Measurements from ENCODE around the gene MTFR2.
A peak's percentile ranks its signal among the peaks of the same experiment; 100 is the strongest.

MTFR2 gene

DNA sequence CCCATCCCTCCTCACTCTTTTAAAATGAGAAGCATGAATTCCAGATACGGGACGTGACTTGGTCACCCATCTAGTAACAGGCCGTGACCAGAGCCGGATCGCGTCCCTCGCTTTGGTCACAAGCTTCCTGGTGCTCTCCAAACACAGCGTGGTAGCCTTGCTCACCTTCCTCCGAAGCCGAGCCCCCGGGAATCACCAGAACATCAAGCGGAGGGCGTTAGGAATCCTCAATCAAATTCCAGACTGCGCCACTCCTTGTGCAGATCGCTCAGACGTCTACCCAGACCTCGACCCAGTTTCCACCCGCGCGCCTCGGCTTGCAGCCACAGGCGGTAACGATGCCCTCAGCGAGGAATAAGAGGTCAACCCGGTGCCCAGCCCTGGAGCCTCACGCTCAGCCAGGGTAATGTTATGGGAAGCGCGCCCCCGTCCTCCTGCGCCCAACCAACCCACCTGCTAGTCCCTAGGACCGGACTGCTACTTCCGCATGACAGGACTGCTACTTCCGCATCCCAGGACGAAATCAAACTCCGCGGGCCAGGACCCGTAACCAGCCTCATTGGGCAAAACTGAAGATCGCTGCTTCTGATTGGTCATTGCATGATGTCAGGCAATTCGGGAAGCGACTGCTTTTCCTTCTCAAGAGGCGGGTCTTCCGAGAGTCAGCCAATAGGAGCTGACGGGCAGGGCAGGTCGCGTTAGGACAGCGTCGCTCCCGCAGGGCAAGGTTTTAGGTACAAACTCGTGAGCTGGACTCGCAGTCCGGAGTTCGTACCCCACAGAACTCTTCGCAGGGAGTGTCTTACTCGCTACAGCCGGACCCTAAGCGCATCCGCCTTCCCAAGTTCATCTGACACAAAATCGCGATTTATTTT is at the start of gene MTFR2:
Gene MTFR2 (minus strand): TSS at position 501 of the 875 bp plus-strand sequence. CDS start 1,212 bp downstream, outside the sequence.
- peak; percentile 87 to 90 for DNase-seq

DNA sequence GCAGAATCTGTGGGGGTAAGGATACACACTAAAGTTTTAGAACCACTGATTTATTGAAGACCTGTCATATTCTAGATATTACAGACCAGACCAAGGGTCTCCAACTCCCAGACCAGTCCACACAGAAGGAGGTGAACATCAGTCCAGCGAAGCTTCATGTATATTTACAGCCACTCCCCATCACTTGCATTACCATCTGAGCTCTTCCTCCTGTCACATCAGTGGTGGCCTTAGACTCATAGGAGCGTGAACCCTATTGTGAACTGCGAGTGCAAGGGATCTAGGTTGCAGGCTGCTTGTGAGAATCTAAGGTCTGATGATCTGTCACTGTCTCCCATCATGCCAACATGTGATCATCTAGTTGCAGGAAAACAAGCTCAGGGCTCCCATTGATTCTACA is 44.5 kb upstream of the MTFR2 start:
- DNase-seq, result no peak

GRCh38 chr6:136290410-136291010 is 40.4 kb upstream of the MTFR2 start:
- peak; percentile 70 to 73 for DNase-seq

DNA sequence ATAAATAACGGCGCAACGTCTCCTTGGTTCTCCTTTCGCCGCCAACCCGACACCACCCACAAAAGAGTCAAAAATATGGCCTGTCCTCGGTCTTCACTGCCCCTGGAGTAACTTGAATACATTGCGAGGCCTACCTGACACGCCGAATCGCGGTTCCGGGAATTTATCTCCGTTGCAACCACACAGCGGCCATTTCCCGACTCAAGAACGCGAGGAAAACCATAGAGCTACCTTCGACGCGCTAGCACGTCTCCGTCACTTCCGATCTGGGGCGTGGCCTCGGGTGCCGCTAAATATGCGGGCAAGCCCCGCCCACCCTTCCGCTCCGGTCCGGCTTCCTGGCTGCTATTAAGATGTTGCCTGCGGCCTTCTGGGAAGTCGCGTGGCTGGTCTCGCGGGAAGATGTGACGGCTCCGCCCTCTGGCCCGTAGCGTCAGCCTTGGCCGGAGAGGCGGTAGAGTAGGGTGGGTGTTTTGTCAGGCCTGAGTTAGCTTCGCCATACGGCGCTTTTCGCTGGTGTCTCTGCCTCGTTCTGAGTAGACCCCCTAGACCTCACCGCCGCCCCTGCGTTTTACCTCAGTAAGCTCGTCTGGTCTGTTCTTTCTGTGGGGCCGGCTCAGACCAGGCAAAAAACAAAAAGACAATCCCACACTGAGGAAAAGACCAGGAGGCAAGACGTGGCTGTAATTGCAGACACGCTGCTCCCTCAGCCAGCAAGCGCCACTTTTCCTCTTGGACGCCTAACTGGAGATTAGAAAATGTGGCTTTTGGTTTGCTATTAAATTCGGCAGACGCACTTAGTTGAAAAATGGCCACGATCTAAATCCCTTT is 39.7 kb upstream of the MTFR2 start, which contains the start of gene BCLAF1:
Gene BCLAF1 (minus strand): TSS at position 268 of the 831 bp plus-strand sequence. CDS start 9,980 bp downstream, outside the sequence.
- DNase-seq, result peak; percentile 99

- peak; percentile 88 to 90 for DNase-seq
These were observed 39.1 kb upstream of the MTFR2 start for GRCh38 chr6:136289327-136289578.

DNA sequence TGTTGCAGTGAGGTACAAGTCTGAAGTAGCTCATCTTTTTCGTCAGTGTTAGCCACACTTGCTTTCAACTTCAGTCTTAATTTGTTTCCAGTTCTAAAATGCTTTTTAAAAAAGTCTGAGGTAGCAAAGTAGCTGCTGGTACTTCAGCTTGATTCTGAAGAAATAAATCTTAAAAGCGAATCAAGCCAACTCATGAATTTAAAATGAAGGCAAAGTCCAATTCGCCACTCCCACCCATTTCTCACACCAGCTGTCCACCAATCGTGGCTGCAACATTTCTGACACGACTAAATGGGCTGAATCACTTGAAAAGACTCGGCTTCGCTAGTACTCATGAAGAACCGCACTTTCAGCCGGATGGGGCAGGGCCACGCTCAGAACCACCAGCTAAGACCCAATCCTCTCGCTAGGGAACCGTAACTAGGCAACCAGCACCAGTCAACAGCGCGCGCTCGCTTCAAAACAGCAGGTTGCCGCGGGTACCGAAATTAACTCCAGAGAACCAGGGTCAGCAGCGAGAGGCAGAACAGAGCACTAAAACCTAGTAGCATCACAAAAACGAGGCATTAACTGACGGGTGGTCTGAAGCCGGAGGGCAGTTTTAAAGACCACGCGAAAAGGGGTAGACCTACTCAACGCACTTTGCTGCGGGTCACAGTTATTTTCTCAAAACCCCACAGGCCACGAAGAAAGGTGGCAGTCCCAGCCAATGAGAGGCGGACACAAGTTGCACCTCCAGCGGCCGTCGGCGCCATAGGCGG is 38.6 kb upstream of the MTFR2 start:
- peak; percentile 79 to 81 for DNase-seq

DNA sequence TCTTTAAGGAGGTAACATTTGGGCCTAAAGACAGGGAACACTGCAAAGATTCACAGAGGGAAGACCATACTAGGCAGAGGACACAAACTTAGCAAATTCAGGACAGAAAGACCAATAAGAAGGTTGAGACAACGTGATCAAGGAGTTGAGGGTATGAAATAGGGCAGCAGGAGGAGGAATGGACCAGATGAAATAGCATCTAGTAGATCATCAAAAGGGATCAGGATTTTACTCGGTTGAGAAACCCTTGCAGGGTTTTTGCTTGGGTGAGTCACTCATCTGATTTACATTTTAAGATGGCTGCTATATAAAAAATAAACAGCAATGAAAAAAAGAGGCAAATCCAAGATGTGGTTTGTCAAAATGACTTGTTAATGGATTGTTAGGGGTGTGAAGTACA is 34.8 kb upstream of the MTFR2 start:
- no peak for DNase-seq

DNA sequence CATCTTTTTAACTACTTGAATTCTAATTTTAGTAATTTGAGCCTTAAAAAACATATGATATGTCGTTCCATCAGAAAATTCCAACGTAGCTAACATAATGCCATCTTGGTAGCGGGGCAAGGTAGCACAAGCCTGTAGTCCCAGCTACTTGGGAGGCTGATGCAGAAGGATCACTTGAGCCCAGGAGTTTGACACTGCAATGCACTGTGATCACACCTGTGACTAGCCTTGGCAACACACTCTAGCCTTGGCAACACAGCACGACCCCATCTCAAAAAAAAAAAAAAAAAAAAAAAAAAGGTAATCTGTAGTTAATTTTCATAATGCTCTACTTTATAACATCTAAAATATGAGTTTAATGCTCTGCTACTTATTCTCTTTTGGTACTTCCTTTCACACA is 32.8 kb upstream of the MTFR2 start:
- no peak for DNase-seq

GRCh38 chr6:136280032-136280609 is 30.0 kb upstream of the MTFR2 start:
- DNase-seq, result no peak

- DNase-seq, result no peak
These were observed 24.0 kb upstream of the MTFR2 start for GRCh38 chr6:136274062-136274461.

DNA sequence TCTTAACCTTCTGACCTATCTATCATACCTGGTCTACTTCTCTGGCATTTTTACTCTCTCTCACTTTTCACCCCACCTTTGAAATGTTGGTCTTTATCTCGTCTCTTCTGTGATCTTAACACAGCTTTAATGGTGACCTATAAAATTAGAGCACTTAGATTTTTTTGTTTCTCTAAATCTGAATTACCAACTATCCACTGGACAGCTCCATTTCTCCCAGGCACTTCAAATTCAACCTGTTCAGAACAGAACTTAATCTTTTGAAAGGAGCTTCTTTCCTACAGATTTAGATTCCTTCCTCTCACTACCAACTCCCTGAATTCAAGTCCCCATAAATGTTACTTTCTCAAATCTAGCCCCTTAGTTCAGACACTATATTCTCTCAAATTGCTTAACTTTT is 15.0 kb upstream of the MTFR2 start:
- no peak for DNase-seq

- DNase-seq, result no peak
These were observed 12.8 kb upstream of the MTFR2 start for GRCh38 chr6:136262940-136263339.

GRCh38 chr6:136254851-136255466 is 4.8 kb upstream of the MTFR2 start:
- no peak for DNase-seq

- no peak for DNase-seq
These were observed 3.6 kb upstream of the MTFR2 start for GRCh38 chr6:136253734-136254133.

- no peak for DNase-seq
These were observed 2.3 kb upstream of the MTFR2 start for GRCh38 chr6:136252441-136252840.

GRCh38 chr6:136251394-136251793 is 1.3 kb upstream of the MTFR2 start:
- DNase-seq, result no peak

DNA sequence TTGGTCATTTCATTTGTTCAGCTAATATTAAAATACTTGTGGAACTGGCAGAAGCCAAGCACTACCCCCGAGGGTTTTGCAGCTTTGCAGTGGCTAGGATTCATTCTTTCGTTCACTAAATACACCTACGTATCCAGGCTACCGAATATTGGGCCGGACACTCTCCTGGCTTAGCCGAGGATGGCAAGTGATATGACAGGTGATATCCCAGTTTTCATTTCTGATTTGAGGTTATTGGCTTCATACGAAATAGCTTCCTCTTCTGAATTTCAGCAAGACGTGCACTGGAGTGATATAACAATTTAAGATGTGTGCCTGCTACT is 536 bp upstream of the MTFR2 start:
- DNase-seq, result no peak

DNA sequence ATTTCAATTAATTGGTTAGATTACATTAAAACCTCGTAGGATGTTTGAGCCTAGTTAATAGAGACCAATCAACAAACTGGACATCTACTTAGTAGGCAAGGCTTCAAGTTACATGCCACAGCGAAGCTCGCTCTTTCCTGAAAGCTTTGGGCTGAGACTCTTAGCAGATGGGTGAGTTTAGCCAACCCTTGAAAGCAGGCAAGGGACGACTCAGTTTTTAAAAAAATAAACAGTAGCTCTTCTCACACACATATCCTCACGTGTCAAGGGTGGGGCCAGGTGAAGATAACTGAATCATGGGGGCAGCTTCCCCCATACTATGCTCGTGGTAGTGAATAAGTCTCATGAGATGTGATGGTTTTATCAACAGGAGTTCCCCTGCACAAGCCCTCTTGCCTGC is 775 bp downstream of the MTFR2 start:
- no peak for DNase-seq

DNA sequence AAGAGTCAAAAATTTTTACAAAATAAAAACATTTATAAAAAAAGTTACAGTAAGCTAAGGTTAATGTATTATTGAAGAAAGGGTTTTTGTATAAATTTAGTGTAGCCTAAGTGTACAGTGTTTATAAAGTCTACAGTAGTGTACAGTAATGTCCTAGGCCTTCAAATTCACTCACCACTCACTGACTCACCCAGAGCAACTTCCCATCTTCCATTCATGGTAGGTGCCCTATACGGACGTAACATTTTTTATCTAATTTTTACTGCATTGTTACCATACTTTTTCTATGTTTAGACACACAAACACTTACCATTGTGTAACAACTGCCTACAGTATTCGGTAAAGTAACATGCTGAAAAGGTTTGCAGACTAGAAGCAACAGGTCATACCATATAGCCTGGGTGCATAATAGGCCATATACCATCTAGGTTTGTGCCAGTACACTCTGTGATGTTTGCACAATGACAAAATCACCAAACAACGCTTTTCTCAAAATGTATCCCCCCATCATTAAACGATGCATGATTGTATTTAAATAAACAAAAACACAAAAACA is 6.0 kb downstream of the MTFR2 start:
- DNase-seq, result no peak

- DNase-seq, result no peak
These were observed 13.4 kb downstream of the MTFR2 start for GRCh38 chr6:136236466-136237293.

GRCh38 chr6:136235233-136235564 is 14.9 kb downstream of the MTFR2 start:
- DNase-seq, result no peak

Data from activated CD4-positive, alpha-beta T cell treated with anti-CD3 and anti-CD28 coated beads, Interleukin-2, amount 50 U/mL, for 4 hours (primary cell).